K562 (cell line): ENCODE measurements around the gene ERLIN1.

Source experiments
- CBX2 ChIP-seq: fragments of 200-600 bp; sonication (generic); IDR thresholded peaks from one replicate; pipeline ENCODE4 v1.6.1; 2012; ENCODE audit warnings: mild to moderate bottlenecking, low read length, inconsistent platforms; ENCODE audit not compliant: insufficient read depth, poor library complexity, severe bottlenecking
- FOXJ3 ChIP-seq: sonication (generic); formaldehyde crosslinking; IDR thresholded peaks from 2 replicates; pipeline ENCODE4 v1.4.0; 2020; ENCODE audit warnings: mild to moderate bottlenecking, missing genetic modification reagents
- HMGXB4 ChIP-seq: sonication (generic); formaldehyde crosslinking; IDR thresholded peaks from 2 replicates; pipeline ENCODE4 v1.8.1; 2023; ENCODE audit warnings: mild to moderate bottlenecking, missing genetic modification reagents
- POLR2A ChIP-seq: fragments of 450-650 bp; conservative IDR thresholded peaks from 2 replicates; pipeline ENCODE4 v1.6.1; 2016
- RBM39 ChIP-seq: fragments of 200-400 bp; formaldehyde crosslinking; optimal IDR thresholded peaks from 2 replicates; pipeline ENCODE3; 2018; ENCODE audit warnings: low read depth, low read length
- SP1 ChIP-seq: sonication (generic); formaldehyde crosslinking; IDR thresholded peaks from 2 replicates; pipeline ENCODE4 v1.8.1; 2022; ENCODE audit warnings: mild to moderate bottlenecking, missing genetic modification reagents
- ZNF146 ChIP-seq: IDR thresholded peaks from one replicate; pipeline ENCODE4 v1.6.1; 2018; ENCODE audit warnings: missing compliant biosample characterization; ENCODE audit not compliant: unreplicated experiment
- TF ChIP-seq, protein P1 (sequence below), 3 experiments: IDR thresholded peaks in 2 of 3; conservative IDR thresholded peaks in 1 of 3; 2 replicates each; pipeline ENCODE4 v1.5.1; 2011 to 2012; ENCODE audit warnings: low read length in 3 of 3, mild to moderate bottlenecking in 3 of 3, control low read depth in 2 of 3, improper control_type of control experiment in 1 of 3, inconsistent platforms in 1 of 3, low read depth in 1 of 3, mixed read lengths in 1 of 3, moderate library complexity in 1 of 3; ENCODE audit not compliant: insufficient read depth in 2 of 3
- TF ChIP-seq, protein P2 (sequence below): sonication (generic); formaldehyde crosslinking; IDR thresholded peaks from 2 replicates; pipeline ENCODE4 v1.8.1; 2022; ENCODE audit warnings: missing genetic modification reagents
- TF ChIP-seq, protein P3 (sequence below): fragments of 450-650 bp; IDR thresholded peaks from 2 replicates; pipeline ENCODE4 v1.7.0; 2016; ENCODE audit warnings: borderline replicate concordance

DNA sequence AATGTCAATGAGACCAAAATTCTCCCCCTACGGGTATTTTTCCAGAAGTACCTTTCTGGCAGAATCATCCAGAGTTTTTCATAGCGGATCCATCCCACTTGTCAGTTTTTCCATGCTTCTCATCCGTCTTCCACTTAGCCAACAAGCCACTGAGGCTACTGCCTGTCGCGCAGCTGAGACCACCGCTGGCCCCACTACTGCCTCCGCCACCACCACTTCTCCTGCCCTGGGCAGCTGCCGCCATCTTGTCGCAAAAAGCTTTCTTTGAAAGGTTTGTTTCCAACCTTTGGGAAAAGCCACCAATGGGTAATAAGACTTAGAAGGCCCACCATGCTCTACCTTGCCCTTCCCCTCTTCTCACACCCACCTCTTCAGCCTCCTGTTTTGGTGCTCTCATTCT is 42.1 kb downstream of the ERLIN1 start:
- no peak for TF ChIP-seq FOXJ3 (CRISPR knock-in tag)
- no peak for TF ChIP-seq RBM39
- TF ChIP-seq SP1 (CRISPR knock-in tag), result no peak
- TF ChIP-seq, protein P1, sequence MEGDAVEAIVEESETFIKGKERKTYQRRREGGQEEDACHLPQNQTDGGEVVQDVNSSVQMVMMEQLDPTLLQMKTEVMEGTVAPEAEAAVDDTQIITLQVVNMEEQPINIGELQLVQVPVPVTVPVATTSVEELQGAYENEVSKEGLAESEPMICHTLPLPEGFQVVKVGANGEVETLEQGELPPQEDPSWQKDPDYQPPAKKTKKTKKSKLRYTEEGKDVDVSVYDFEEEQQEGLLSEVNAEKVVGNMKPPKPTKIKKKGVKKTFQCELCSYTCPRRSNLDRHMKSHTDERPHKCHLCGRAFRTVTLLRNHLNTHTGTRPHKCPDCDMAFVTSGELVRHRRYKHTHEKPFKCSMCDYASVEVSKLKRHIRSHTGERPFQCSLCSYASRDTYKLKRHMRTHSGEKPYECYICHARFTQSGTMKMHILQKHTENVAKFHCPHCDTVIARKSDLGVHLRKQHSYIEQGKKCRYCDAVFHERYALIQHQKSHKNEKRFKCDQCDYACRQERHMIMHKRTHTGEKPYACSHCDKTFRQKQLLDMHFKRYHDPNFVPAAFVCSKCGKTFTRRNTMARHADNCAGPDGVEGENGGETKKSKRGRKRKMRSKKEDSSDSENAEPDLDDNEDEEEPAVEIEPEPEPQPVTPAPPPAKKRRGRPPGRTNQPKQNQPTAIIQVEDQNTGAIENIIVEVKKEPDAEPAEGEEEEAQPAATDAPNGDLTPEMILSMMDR (IDR thresholded peaks at IDR 0.05 in 2 of 3, conservative IDR thresholded peaks at IDR 0.05 in 1 of 3; ENCODE audit: insufficient read depth in 2 of 3, low read depth in 1 of 3, low read length in 3 of 3), result no peak
- TF ChIP-seq, protein P2, sequence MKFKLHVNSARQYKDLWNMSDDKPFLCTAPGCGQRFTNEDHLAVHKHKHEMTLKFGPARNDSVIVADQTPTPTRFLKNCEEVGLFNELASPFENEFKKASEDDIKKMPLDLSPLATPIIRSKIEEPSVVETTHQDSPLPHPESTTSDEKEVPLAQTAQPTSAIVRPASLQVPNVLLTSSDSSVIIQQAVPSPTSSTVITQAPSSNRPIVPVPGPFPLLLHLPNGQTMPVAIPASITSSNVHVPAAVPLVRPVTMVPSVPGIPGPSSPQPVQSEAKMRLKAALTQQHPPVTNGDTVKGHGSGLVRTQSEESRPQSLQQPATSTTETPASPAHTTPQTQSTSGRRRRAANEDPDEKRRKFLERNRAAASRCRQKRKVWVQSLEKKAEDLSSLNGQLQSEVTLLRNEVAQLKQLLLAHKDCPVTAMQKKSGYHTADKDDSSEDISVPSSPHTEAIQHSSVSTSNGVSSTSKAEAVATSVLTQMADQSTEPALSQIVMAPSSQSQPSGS, result no peak
- TF ChIP-seq CBX2, result no peak
- TF ChIP-seq ZNF146 (CRISPR knock-in tag), result no peak
- TF ChIP-seq, protein P3, sequence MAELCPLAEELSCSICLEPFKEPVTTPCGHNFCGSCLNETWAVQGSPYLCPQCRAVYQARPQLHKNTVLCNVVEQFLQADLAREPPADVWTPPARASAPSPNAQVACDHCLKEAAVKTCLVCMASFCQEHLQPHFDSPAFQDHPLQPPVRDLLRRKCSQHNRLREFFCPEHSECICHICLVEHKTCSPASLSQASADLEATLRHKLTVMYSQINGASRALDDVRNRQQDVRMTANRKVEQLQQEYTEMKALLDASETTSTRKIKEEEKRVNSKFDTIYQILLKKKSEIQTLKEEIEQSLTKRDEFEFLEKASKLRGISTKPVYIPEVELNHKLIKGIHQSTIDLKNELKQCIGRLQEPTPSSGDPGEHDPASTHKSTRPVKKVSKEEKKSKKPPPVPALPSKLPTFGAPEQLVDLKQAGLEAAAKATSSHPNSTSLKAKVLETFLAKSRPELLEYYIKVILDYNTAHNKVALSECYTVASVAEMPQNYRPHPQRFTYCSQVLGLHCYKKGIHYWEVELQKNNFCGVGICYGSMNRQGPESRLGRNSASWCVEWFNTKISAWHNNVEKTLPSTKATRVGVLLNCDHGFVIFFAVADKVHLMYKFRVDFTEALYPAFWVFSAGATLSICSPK, result no peak
- no peak for TF ChIP-seq POLR2A
- no peak for TF ChIP-seq HMGXB4 (CRISPR knock-in tag)
